ENCODE measurements around the gene SLC13A2.

The SLC13A2 gene

DNA sequence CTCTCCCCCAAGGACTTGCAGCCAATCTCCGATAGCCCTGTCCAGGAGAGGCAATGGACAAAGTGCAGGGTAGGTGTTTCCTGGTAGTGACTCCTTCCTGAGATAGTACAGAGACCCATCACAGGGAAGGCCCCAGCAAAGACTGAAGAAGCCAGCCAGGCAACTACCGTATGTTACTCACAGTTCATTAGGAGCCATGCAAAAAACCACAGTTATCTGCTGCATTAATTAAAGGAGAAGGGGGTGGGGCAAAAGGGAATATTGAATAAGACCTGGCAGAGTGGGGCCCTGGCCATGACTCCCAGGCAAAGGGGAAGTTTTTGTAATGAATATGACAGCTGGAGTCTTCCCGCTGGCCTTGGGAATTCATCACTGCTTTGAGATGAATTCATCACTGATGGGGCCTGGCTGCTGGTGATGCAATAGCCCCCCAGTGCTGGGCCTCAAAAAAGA, 2.5 kb upstream of the SLC13A2 start:
- no peak for DNase-seq (ENCODE audit: low spot score)

GRCh38 chr17:28471531-28472342, 1.7 kb upstream of the SLC13A2 start:
- no peak for DNase-seq (ENCODE audit: low spot score)

DNA sequence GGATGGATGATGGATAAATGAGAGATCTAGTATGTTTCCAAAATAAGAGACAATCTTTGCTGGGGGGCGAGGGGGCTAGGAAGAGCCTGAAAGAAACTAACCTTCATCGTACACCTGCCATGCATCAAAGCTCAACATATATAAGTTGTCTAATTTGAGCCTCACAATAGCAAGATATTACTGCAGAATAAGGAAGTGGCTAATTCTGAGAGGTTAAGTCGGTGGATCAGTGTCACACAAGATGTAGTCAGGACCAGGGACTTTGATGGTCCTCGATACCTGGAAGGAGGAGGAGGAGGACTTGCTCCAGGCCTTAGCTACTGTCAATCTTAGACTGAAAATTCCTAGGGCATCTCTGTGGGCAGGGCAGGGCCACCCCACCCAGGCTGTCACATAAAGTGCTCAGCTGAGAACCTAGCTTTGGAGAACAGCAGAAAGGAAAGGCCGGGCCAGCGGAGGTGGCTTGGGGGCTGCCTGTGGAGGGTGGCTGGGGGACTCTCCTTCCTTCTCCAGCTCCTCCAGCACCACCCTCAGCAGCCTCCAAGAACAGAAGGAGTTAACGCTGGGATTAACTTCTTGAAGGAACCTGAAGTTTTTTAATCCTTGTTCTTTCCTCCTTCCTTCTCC, 460 bp upstream of the SLC13A2 start:
- no peak for DNase-seq (ENCODE audit: low spot score)

GRCh38 chr17:28474111-28474531, 677 bp downstream of the SLC13A2 start:
- DNase-seq (ENCODE audit: low spot score): no peak

DNA sequence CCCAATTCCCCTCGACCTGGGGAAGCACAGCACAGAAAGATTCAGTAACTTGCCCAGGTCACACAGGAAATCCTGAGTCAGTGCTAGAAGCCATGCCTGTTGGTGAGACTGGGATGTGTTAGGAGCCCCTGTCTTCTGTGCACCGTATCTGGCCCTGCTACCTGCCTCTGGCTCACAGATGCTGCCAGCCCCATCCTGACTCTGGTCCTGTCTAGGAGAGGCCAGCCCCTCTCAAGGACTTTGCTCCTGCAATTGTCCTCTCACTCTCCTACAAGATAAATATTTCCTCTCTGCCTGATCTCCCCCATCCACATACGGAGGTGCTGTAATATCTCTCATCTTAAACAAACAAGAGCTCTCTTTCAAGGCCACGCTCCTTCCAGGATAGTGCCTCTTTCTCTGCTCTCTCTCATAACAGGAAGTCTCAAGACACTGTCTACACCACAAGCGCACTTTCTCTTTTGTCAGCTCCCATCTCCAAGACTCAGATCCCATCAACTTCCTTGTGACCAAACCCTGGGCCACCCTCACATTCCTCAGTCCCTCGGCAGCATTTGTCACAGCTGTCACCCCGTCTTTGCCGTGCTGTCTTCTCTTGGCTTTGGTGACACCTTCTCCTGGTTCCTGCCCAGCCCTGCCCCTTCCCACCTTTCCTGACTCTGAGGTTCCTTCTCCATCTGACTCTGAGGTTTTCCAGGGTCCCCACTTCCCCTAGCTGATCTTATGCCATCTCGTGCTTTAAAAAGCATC, 1.9 kb downstream of the SLC13A2 start:
- no peak for DNase-seq (ENCODE audit: low spot score)

DNA sequence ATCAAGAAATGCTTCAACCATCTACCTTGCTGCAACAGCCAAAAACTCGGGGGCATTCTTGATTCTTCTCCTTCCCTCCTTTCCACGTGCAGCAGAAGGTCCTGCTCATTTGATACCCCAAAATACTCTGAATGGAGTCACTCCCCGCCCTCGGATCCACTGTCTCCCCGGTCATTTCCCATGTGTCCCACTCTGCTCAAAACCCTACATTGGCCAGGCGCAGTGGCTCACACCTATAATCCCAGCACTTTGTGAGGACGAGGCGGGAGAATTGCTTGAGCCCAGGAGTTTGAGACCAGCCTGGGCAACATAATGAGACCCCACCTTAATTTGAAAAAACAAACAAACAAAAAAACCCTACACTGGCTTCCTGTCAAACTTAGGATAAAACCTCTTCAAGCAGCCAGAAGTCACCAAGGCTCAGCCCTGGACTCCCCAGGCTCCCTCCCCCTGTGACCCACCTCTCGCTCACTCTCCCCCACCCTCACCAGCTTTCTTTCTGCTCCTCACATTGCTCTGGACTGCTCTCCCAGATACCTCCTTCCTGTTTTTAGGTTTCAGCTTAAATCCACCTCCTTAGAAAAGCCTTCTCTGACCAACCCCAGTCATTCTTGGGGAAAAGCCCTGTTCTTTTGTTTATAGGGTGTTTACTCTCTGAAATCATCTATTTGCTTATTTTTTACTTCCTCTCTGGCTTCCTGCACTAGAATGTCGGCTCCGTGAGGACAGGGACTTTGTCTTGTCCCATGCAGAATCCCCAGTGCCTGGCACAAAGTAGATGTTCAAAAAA, 2.8 kb downstream of the SLC13A2 start:
- DNase-seq (ENCODE audit: low spot score): no peak

- no peak for DNase-seq (ENCODE audit: low spot score)
Measured at GRCh38 chr17:28477928-28478327, 4.5 kb downstream of the SLC13A2 start.

- DNase-seq (ENCODE audit: low spot score): no peak
Measured at GRCh38 chr17:28478712-28479615, 5.5 kb downstream of the SLC13A2 start.

DNA sequence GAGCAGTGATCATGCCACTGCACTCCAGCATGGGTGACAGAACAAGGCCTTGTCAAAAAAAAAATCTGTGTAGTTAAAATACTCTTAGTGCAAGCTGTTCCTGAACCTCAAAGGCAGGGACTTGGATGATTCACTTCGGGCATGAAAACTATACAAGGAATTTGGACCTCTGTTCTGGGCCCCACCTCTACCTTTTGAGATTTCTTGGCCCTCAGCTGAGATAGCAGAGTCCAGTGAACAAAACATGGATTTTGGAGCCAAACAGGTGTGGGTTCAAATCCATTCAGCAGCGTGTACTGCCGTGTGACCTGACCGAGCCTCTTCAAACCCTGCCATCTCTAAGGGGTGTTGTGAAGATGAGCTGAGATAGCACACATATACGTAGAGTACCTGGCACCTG, 6.8 kb downstream of the SLC13A2 start:
- no peak for DNase-seq (ENCODE audit: low spot score)

GRCh38 chr17:28480799-28481571, 7.5 kb downstream of the SLC13A2 start:
- no peak for DNase-seq (ENCODE audit: low spot score)

DNA sequence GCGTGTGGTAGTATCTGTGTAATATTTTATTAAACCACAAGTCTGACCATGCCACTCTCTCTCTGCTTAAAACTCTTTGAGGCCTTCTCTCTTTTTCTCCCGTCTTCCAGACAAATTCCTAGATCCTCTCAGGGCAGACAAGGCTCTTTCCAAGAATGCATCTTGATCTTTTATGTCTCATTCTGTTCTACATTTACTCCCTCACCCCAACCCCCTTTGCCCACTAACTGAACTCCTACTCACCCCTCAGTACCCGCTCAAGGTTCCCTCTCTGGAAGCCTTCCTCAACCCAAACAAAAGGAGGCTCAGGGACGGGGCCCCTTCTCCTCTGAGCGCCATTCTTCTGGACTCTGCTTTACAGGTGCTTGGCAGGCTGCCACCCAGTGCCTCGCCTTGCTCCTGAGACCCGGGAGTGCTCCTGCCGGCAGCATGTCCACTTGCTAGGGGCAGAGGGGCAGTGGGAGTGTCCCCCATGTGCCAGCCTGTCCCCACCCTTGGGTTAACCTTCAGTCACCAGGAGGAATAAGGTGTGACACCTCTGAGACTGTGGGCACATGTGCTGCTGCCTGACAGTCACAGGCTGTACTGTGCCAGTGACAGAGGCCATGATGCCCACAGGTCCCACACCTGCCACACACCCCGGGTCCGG, 9.2 kb downstream of the SLC13A2 start:
- no peak for DNase-seq (ENCODE audit: low spot score)

- DNase-seq (ENCODE audit: low spot score): no peak
Measured at GRCh38 chr17:28484296-28484695, 10.9 kb downstream of the SLC13A2 start.

- no peak for DNase-seq (ENCODE audit: low spot score)
Measured at GRCh38 chr17:28485049-28485448, 11.6 kb downstream of the SLC13A2 start.

- no peak for DNase-seq (ENCODE audit: low spot score)
Measured at GRCh38 chr17:28487881-28488532, 14.6 kb downstream of the SLC13A2 start.

DNA sequence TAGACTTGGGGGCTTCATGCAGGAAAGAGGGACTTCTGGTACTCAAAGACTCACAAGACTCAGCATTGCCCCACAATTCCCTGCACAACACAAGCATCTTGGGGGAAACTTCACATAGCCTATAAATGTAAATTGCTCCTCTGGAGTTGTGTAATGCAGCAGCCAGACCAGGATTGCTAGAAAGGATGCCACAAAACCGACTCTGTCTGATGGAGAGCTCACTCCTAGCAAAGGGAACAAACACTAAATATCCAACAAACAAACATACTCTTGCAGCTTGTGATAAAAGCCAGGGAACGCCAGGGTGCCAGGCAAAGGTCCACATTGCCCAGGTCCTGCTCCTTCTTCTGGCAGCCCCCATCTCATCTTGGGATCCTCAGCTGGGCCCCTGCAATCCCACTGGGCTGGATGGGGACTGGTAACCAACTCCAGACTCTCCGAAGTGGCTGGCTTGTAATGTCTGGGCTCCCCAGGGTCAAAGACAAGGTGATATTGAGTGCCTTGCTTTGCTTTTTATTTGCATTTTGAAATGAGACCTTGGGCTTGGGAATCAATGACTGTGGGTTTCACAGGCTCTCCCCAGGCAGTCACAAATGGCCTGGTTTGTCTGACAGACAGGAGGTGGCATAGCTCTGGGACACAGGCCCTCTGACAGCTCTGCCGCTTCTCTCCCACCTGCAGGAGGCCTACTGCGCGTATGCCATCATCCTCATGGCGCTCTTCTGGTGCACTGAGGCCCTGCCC, 15.3 kb downstream of the SLC13A2 start:
- DNase-seq (ENCODE audit: low spot score): no peak

DNA sequence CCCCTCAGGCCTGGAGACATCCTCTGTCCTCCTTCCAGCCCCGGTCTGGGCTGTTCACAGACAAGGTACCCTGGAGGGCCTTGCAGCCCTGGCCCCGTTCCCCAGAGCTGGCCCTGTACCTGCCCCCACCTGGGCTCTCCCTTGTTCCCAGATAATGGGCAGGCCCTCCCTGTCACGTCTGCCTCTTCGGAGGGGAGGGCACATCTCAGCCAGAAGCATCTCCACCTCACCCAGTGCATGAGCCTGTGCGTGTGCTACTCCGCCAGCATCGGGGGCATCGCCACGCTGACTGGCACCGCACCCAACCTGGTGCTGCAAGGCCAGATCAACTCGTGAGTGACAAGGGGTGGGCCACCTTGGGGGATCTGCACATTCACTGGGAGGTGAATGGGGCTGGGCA, 17.8 kb downstream of the SLC13A2 start:
- no peak for DNase-seq (ENCODE audit: low spot score)

DNA sequence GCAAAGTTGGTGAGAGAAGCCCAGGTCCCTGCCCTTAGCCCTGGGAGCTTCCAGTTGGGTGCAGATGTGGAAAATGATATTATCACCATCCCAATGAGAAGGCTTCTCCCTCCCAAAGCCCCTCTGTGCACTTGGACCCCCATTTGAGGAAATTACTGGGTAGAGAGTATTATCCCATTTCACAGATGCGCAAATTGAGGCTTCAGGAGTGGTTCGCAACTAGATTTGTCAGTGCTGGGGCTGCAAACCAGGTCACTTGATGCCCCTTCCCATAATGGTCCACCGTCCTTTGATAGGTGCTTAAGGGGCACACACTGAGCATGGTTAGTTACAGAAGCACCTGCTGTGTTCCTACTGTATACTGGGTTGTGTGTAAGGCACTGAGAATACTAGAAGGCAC, 18.4 kb downstream of the SLC13A2 start:
- no peak for DNase-seq (ENCODE audit: low spot score)
